Measurements from ENCODE around the gene RAX.

Gene RAX

DNA sequence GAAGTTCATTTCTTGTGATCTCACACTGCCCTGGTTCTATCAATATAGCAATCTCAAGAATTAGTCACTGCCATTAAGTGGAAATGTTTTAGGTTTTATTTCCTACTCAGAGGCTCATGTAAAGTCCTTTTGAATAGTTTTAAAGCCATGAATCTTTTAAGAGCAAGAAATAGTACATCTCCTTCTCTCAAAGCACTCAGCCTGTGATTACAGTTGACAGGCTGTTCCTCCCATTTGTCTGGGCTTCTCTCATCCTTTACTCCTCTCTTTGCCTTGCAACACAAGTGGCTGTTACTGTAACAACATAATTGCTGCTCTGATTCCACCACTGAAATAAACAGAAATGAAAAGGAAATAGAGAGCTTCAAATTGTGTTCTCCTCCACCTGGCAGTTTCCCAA lies 34.9 kb downstream of the RAX start:
- FAIRE-seq = no peak

DNA sequence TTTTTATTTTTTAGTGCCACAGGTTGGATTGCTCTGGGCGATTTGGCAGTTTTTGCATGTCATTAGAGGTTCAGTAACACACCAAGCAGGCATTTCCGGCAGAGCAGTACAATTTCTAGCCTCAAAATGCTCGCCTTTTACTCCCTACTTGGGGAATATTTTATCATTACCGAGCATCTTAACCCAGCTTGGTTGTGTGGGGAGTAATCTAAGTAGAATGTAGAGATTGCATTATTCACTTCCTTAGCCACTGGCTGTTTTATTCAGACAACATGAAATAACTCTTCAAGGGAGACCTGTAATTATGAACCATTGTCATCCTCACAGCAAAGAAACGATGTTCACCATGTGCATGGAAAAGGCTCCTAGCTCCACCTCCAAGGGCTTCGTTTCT lies 40.2 kb downstream of the RAX start:
- FAIRE-seq = no peak

DNA sequence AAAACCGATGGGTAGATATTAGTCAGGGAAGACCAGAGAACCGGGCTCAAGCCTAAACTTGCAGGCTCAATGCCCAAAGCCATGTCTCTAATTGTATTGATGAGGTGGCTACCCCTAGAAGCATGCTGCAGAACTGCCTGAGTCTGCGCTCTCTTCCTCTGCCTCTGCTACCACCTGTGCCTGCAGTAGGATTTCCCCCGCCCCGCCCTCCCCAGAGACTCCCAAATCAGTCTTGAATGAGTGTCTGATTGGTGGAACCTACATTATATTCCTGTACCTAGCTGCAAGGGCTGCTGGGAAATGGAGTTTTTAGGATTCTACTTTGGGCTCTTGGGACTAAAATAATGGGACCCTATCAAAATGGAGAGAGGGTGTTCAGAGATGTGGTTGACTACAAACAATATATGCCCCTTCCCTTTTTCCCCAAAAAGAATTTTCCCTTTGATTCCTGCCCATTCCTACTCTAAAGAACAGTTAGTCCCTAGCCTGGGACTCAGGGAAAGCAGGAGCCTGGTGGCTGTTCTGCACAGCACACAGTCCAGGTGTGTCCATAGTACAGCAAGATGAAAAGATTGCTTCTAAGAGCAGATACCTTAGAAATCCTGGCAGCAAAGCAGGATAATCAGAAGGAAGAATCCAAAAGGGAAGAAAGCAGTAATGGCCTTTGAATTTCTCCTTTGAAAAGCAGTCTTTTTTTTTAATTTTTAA lies 40.8 kb downstream of the RAX start:
- no peak for FAIRE-seq

DNA sequence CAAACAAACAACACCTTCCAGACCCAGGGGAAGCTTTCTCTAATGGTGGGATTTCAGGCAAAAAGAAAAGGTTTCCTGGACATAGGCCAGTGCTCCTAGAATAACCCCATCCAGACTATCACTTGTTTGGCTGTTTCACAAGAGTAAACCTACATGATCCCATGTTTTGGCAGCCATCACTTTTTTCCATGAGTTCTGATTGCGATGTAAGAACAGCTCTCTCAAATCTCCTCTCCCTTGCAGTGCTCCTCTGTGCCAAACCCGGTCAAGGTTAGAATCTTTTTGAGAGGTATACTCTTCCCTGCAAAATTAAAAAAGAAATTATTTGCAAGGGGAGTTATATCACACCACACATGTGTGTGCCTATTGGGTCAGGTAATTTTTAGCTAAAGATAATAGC lies 41.4 kb downstream of the RAX start:
- no peak for FAIRE-seq

DNA sequence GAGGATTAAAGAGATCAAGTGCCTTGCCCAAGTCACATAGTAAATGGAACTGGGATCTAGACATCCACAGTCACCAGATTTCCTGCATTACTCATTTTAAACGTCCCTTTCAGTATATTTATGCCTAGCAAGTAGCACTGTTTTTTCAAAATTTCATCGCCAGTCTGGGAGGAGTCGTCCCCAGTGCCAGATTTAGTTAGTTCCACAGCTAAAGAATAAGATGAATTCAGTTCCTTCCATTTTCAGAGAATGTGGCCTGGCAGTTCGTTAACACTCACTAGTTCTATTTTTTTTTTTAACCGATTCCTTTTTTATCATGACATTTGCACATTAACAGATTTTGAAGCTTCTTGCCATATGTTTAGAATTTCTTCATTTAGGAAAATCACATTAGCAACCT lies 42.1 kb downstream of the RAX start:
- no peak for FAIRE-seq

DNA sequence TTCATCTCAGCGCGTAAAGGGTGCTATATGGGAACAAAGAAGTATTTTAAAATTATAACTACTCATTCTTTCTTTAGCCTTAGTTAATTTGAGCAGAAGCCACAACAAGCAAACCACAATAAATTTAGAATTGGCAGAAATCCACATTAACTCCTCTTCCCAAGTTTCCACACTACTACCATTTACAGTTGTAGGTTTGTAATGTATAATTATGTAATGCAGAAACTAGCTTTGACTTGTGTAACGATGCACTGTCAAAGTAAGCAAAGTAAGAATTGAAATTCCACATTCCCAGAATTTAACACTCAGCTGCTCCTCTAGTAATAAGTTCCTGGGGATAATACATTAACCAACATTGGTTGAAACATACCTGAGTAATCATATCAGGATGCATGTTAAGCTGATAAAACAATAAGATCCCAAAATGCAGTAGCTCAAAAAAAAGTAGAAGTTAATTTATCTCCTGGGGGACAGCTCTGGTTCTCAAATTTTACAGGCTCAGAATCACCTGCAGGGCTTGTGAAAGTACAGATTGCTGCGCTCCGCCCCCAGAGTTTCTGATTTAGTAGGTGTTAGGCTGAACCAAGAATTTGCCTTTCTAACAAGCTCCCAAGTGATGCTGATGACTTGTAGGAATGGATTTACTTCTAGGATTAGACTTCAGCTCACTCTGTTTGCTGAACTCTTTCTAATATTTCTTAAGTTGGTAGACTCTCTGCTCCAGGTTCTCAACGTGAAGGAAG lies 43.4 kb downstream of the RAX start:
- no peak for FAIRE-seq

DNA sequence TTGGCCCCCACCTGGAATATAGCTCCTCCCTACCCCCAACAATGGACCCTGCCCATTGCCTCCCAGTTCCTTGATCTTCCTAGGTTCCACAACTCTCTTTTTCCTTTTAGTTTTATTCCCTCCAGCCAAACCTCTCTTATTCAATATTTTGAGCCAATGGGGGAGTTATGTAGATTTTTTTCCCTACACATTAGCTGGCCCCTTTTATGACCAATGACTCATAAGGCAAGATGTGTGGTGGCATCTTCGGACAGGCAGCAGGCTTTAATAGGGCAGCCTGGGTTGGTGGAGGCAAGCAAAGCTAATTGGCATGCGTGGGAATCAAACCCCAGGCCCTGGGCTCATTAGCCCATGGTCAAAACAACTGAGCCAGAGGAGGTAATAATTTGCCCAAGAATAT lies 44.1 kb downstream of the RAX start:
- no peak for FAIRE-seq

DNA sequence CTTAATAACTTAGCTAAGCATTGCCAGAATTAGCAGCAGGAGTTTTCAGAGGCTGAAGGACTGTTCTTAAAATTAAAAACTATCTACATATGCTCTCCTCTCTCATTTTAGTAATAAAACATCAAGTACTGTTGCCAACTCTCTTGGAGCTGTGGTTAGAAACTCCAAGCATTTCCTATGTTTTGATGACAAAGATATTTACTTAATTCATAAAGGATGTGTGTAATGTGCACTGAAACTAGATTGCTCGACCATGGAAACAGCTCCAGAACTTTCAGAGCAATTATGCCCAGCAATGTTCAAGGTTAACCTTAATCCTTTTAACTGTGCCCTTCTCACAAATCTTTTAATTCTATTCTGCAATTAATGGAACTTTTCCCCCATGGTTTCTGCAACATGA lies 44.9 kb downstream of the RAX start:
- no peak for FAIRE-seq

DNA sequence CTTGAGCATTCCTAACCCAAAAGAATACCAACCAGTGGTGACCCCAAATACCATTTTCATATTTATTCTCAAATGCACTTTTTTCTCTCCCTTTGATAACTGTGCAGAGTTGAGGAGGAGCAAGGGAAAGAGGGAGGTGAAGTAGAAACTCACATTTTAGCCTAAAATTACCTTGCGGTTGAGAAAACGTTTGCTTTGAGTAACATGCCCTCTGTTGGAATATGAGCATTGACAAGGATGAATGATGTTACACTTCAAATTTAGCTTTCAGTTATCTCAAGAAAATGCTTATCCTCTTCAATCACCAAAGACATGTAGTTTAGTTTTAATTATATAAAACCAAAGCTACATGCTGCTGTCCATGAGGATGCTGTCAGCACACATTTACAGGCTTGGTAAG lies 50.9 kb downstream of the RAX start:
- no peak for FAIRE-seq

DNA sequence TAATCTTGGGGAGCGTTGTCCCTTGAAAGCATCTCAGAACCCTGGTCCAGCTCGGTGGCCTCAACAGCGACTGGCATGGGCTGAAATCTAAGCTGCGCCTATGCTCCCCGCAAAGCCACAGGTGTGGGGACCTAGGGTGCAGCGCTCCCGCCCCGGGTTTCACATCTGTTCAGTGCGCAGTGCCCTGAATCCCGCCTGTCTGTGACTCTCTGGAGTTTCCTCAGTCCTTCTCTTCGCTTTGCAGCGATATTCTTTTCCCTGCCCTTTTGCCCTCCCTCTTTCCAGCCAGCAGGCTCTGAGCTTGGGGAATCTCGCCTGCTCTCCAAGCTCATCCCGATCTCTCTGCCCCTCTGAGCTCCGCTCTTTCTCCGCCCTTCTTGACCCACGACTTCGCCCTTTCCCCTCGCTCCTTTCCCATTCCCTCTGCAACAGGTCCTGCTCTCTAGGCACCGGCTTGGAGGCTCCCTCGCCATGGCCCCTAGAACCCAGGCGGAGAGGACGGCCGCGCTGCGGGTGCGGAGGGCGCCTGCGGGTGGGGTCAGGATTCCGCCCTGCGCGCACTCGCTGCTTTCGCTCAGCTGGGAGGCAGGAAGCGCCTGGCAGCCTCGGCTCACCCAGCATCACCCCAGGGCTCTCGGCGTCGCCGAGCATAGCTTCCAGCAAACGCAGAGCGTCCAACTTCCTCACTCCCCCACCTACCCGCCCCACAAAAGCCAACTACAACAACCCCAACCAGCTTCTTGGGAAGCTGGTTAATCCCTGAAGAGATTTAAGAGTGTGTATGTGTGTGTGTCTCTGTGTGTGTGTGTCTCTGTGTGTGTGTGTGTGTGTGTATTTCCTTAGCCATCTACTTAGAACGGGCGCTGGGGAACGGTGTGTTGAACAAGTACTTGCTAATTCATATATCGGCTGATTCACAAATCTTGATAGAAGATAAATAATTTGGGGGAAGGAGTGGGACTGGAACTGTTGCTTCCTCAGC lies 52.2 kb downstream of the RAX start:
- FAIRE-seq = no peak

DNA sequence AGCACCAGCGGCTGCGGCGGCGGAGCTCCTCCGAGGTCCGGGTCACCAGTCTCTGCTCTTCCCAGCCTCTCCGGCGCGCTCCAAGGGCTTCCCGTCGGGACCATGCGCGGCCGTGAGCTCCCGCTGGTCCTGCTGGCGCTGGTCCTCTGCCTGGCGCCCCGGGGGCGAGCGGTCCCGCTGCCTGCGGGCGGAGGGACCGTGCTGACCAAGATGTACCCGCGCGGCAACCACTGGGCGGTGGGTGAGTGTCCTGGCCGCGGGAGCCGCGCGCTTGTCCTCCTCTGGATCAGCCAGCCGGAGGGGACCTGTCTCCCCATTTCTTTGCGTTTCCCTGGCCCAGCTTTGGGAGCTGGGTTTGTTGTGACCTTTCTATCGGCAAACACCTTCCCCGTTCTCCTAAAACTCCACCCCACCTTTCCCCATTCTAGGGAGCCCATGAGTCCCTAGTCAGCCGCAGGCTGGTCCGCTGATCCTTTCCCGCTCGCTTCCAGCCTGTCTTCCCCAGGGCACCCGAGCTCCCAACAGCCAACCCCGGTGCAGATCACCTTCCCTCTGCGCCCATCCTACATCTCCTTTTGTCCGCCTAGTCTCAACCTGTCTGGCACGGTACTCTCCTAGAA lies 53.0 kb downstream of the RAX start:
- no peak for FAIRE-seq

DNA sequence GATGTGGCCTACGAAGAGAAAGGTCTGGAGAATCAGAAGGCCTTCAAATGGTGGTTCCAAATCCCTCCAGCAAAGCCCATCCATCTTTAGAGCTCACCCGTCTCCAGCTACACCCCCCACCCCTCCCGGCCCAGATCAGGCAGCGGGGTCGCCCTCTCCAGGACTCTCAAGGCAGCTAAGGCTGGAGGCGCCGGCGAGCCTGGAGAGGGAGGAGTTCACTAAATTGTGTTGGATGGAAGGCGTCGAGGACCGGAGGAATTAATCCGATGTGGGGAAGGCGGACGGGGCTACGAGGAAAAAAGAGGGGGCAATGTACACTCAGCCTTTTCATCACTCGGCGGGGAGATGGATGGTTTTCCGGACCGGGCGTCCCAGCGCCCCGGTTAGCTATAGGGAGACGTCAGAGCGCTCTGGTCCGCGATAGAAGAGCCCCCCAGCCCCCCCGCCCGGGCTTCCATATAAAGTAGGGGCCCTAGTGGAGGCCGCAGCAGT lies 53.5 kb downstream of the RAX start, which contains the start of gene GRP:
TSS of gene GRP (plus strand) at position 487 of the 492 bp plus-strand sequence. CDS start 108 bp downstream, outside the sequence.
- FAIRE-seq = no peak

DNA sequence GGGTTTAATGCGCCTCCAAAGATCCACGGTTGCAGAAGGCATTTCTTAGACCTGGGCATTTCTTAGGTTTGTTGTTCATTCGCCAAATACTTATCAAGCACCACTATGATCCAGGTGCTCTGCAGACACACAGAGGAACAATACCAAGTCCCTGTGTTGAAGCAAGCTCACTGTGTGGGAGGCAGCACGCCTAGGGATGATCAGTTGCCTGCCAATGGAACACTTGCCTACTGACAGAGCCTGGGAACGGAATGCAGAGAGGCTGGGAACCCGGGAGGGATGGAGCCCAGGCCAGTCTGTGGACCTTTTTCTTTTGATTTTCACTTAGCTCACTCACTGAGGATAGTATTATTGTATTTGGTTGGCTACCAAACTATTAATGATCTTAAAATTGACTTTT lies 55.2 kb downstream of the RAX start:
- no peak for FAIRE-seq

Data from A204.1 (cell line).